Astrocyte (in vitro differentiated cells and primary cell): ENCODE measurements around the gene COPE.

ENCODE experiments used
- EZH2 ChIP-seq: IDR thresholded peaks from 2 replicates; pipeline ENCODE4 v1.6.1; 2012; ENCODE audit warnings: mild to moderate bottlenecking, low read length, inconsistent platforms; ENCODE audit not compliant: insufficient read depth
- TF ChIP-seq, protein P1 (sequence below): IDR thresholded peaks from 2 replicates; pipeline ENCODE4 v1.5.1; 2011; ENCODE audit warnings: low read depth, mild to moderate bottlenecking, inconsistent platforms, low read length, moderate library complexity; ENCODE audit not compliant: insufficient read depth

DNA sequence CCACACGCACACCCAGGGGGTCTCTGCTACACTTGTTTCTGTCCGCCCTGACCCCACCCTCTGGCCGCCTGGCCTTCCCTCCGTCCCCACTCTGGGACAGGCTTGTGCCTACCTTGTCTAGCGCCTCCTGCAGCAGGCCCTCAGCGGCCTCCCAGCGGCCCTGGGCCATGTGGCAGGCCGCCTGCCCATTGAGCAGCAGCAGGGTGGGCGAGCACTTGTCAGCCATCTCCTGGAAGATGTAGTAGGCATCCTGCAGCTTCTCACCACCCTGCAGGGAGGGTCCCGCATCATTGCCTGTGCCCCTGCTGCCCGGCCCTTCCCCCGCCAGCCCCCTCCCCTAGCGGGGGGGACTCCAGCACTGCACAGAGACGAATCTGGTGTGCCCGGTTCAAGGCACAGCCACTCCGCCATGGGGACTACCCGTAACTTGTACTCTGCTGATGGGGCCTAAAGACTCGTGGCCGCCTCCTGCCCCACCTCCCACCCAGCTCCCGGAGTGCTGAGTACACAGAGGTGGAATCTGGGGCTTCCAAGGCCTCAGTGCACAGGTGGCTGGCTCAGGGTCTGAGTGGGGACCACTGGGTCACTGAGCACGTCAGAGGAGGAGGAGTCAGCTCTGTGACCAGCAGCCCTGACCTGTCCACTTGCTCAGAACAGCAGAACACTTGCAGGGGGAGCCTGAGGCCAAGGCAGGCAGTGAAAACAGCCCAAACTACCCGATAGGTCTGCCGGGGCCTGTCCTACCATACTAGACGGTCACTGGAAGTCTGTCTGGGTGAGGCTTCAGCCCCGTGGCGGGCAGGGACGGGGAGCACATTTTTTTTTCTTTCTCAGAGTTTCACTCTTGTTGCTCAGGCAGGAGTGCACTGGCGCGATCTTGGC lies 15.8 kb downstream of the COPE start:
- no peak for TF ChIP-seq EZH2
- TF ChIP-seq, protein P1, sequence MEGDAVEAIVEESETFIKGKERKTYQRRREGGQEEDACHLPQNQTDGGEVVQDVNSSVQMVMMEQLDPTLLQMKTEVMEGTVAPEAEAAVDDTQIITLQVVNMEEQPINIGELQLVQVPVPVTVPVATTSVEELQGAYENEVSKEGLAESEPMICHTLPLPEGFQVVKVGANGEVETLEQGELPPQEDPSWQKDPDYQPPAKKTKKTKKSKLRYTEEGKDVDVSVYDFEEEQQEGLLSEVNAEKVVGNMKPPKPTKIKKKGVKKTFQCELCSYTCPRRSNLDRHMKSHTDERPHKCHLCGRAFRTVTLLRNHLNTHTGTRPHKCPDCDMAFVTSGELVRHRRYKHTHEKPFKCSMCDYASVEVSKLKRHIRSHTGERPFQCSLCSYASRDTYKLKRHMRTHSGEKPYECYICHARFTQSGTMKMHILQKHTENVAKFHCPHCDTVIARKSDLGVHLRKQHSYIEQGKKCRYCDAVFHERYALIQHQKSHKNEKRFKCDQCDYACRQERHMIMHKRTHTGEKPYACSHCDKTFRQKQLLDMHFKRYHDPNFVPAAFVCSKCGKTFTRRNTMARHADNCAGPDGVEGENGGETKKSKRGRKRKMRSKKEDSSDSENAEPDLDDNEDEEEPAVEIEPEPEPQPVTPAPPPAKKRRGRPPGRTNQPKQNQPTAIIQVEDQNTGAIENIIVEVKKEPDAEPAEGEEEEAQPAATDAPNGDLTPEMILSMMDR = no peak
